Measurements from ENCODE around the gene ZNF575. TPM values are rescaled to one million over a fixed set of nuclear protein-coding genes. Genes with fewer than 3 reads are reported as not detected.

ZNF575 gene
- total and polyA plus RNA-seq, 4 donors, result 0.63 to 4.6 (median 1.6) TPM

- H3K9me3 ChIP-seq (ENCODE audit: control insufficient read depth, low read length), result no peaks in the 10 kb centered on the region
- H3K4me1 ChIP-seq (ENCODE audit: control insufficient read depth in 1 of 2, insufficient read depth in 2 of 2, low read length in 2 of 2), result no peaks in the 10 kb centered on the region
- H3K27me3 ChIP-seq (ENCODE audit: control insufficient read depth in 1 of 2, insufficient read depth in 2 of 2, low read length in 1 of 2), result no peaks in the 10 kb centered on the region
- peak; percentile 76 to 82 for DNase-seq
- ATAC-seq (ENCODE audit: low FRiP score), result peak; percentile 2
- peak overlapping the region; percentile 2 to 8 for H3K4me3 ChIP-seq (ENCODE audit: low read length in 2 of 2)
- H3K27ac ChIP-seq (ENCODE audit: low read depth in 1 of 2, low read length in 2 of 2), result peak overlapping the region; percentile 23 to 41
- intact Hi-C loops (cut with DNase I), result loop anchor here (2.0 to 10.0 kb wide), 3 partner anchors 64 to 135 kb away; partner anchors contain the start of genes IRGQ (in 1 of the 2) and ZNF576 (in 1 of the 2)
- WGBS, 2 donors, result 0% methylated on average over 16 of the region's 16 CpGs
- no peaks in the 10 kb centered on the region for H3K36me3 ChIP-seq (ENCODE audit: control insufficient read depth in 1 of 2, insufficient read depth in 2 of 2, low read length in 1 of 2)
Observed at GRCh38 chr19:43532571-43532961, 422 bp upstream of the ZNF575 start.

- H3K4me3 ChIP-seq (ENCODE audit: low read length in 2 of 2), result peak overlapping the region; percentile 2 to 54
- DNase-seq (peak; percentile 99 to 100), ATAC-seq (ENCODE audit: low FRiP score) (peak; percentile 93)
- H3K27ac ChIP-seq (ENCODE audit: low read depth in 1 of 2, low read length in 2 of 2), result peak overlapping the region in 1 of 2 donors; percentile 41
- no peaks in the 10 kb centered on the region for H3K27me3 ChIP-seq (ENCODE audit: control insufficient read depth in 1 of 2, insufficient read depth in 2 of 2, low read length in 1 of 2)
- no peaks in the 10 kb centered on the region for H3K36me3 ChIP-seq (ENCODE audit: control insufficient read depth in 1 of 2, insufficient read depth in 2 of 2, low read length in 1 of 2)
- no peaks in the 10 kb centered on the region for H3K9me3 ChIP-seq (ENCODE audit: control insufficient read depth, low read length)
- intact Hi-C loops (cut with DNase I), result loop anchor here (2.0 to 10.0 kb wide), 3 partner anchors 63 to 134 kb away; partner anchors contain the start of genes IRGQ (in 1 of the 2) and ZNF576 (in 1 of the 2)
- 0 to 1% methylated on average over 41 of the region's 41 CpGs for WGBS, 2 donors
- H3K4me1 ChIP-seq (ENCODE audit: control insufficient read depth in 1 of 2, insufficient read depth in 2 of 2, low read length in 2 of 2), result no peaks in the 10 kb centered on the region
Observed at GRCh38 chr19:43533546-43534304, 737 bp downstream of the ZNF575 start.

GRCh38 chr19:43534305-43534815 lies 1.4 kb downstream of the ZNF575 start:
- Histone ChIP-seq H3K4me1 (ENCODE audit: control insufficient read depth in 1 of 2, insufficient read depth in 2 of 2, low read length in 2 of 2) (no peaks in the 10 kb centered on the region), H3K27me3 (ENCODE audit: control insufficient read depth in 1 of 2, insufficient read depth in 2 of 2, low read length in 1 of 2) (no peaks in the 10 kb centered on the region), H3K27ac (ENCODE audit: low read depth in 1 of 2, low read length in 2 of 2) (peak overlapping the region; percentile 7 to 8), H3K36me3 (ENCODE audit: control insufficient read depth in 1 of 2, insufficient read depth in 2 of 2, low read length in 1 of 2) (no peaks in the 10 kb centered on the region), H3K9me3 (ENCODE audit: control insufficient read depth, low read length) (no peaks in the 10 kb centered on the region), H3K4me3 (ENCODE audit: low read length in 2 of 2) (no peak overlapping the region)
- WGBS, 2 donors, result 4 to 6% methylated on average over 17 of the region's 17 CpGs
- ATAC-seq (ENCODE audit: low FRiP score), result no peak
- intact Hi-C loops (cut with DNase I), result loop anchor here (5.0 to 10.0 kb wide), 2 partner anchors 130 to 133 kb away; no protein-coding TSS in a partner anchor
- DNase-seq, result no peak

- WGBS, 2 donors, result 35 to 44% methylated on average over 49 to 62 of the region's 62 CpGs
- Histone ChIP-seq H3K27me3 (ENCODE audit: control insufficient read depth in 1 of 2, insufficient read depth in 2 of 2, low read length in 1 of 2) (no peaks in the 10 kb centered on the region), H3K4me1 (ENCODE audit: control insufficient read depth in 1 of 2, insufficient read depth in 2 of 2, low read length in 2 of 2) (no peaks in the 10 kb centered on the region), H3K36me3 (ENCODE audit: control insufficient read depth in 1 of 2, insufficient read depth in 2 of 2, low read length in 1 of 2) (no peaks in the 10 kb centered on the region), H3K9me3 (ENCODE audit: control insufficient read depth, low read length) (no peaks in the 10 kb centered on the region), H3K27ac (ENCODE audit: low read depth in 1 of 2, low read length in 2 of 2) (peak overlapping the region; percentile 8 to 62), H3K4me3 (ENCODE audit: low read length in 2 of 2) (no peak overlapping the region)
- no peak for ATAC-seq (ENCODE audit: low FRiP score)
- intact Hi-C loops (cut with DNase I), result loop anchor here (5.0 to 10.0 kb wide), 4 partner anchors 57 to 132 kb away; no protein-coding TSS in a partner anchor
- DNase-seq, result peak; percentile 80 to 93
Observed at GRCh38 chr19:43534816-43535761, 2.1 kb downstream of the ZNF575 start.

GRCh38 chr19:43538922-43539321 lies 5.9 kb downstream of the ZNF575 start:
- no peak overlapping the region for H3K27ac ChIP-seq (ENCODE audit: low read depth in 1 of 2, low read length in 2 of 2)
- intact Hi-C loops (cut with DNase I), result loop anchor here (5.0 to 10.0 kb wide), 3 partner anchors 53 to 126 kb away; no protein-coding TSS in a partner anchor
- ATAC-seq (ENCODE audit: low FRiP score), result no peak
- H3K9me3 ChIP-seq (ENCODE audit: control insufficient read depth, low read length), result no peaks in the 10 kb centered on the region
- peaks cover 2 to 3% of the 10 kb centered on the region in 2 donors for H3K36me3 ChIP-seq (ENCODE audit: control insufficient read depth in 1 of 2, insufficient read depth in 2 of 2, low read length in 1 of 2)
- no peak for DNase-seq
- no peaks in the 10 kb centered on the region for H3K27me3 ChIP-seq (ENCODE audit: control insufficient read depth in 1 of 2, insufficient read depth in 2 of 2, low read length in 1 of 2)
- no peaks in the 10 kb centered on the region for H3K4me1 ChIP-seq (ENCODE audit: control insufficient read depth in 1 of 2, insufficient read depth in 2 of 2, low read length in 2 of 2)
- no peak overlapping the region for H3K4me3 ChIP-seq (ENCODE audit: low read length in 2 of 2)

DNA sequence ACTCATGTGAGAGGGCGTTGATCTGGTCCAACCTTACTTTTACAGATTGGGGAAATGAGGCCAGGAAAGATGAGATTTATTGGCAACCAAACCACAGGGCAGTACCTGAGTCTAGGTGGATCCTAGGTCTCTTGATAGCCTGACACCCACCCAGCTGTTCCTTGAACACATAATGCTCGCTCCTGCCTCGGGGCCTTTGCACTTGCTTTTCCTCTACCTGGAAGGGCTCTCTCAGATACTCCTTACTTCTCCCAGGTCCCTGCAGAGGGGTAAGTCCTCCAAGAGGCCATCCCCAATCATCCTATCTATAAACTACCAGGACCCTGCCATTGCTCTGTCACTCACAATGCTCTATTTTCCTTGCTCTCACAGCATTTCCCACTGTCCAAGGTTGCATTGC lies 7.4 kb downstream of the ZNF575 start:
- WGBS, 2 donors, result 97 to 98% methylated on average over 3 of the region's 3 CpGs
- peak in 1 of 2 donors; percentile 16 for DNase-seq
- Histone ChIP-seq H3K9me3 (ENCODE audit: control insufficient read depth, low read length) (no peaks in the 10 kb centered on the region), H3K36me3 (ENCODE audit: control insufficient read depth in 1 of 2, insufficient read depth in 2 of 2, low read length in 1 of 2) (peaks cover 3% of the 10 kb centered on the region in 2 donors), H3K4me1 (ENCODE audit: control insufficient read depth in 1 of 2, insufficient read depth in 2 of 2, low read length in 2 of 2) (no peaks in the 10 kb centered on the region), H3K27ac (ENCODE audit: low read depth in 1 of 2, low read length in 2 of 2) (no peak overlapping the region), H3K4me3 (ENCODE audit: low read length in 2 of 2) (no peak overlapping the region), H3K27me3 (ENCODE audit: control insufficient read depth in 1 of 2, insufficient read depth in 2 of 2, low read length in 1 of 2) (no peaks in the 10 kb centered on the region)
- no peak for ATAC-seq (ENCODE audit: low FRiP score)
- intact Hi-C loops (cut with DNase I), result no loop called here

DNA sequence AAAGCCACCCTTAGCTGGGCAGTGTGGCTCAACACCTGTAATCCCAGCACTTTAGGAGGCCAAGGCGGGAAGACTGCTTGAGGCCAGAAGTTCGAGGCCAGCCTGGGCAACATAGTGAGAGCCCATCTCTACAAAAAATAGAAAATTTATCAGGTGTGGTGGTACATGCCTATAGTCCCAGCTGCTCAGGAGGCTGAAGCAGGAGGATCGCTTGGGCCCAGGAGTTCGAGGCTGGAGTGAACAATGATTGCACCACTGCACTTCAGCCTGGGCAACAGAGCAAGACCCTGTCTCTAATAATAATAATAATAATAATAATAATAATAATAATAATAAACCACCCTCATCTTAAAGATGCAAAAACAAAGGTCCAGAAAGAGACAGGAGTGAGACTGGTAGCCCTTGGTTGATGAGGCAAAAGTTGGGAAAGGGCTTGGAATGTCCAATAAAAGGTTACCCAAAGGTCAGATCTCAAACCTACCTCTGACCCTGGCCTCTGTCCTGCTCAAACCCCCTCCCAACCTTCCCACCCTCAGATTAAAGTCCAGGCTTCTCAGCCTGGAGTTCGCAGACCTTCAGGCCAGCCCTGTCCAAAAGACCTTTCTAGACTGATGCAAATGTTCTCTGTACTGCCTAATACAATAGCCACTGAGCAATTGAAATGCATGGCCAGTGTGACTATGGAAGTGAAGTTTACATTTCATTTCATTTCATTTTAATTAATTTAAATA lies 9.1 kb downstream of the ZNF575 start:
- peaks cover 3 to 4% of the 10 kb centered on the region in 2 donors for H3K36me3 ChIP-seq (ENCODE audit: control insufficient read depth in 1 of 2, insufficient read depth in 2 of 2, low read length in 1 of 2)
- no peak overlapping the region for H3K27ac ChIP-seq (ENCODE audit: low read depth in 1 of 2, low read length in 2 of 2)
- no peaks in the 10 kb centered on the region for H3K27me3 ChIP-seq (ENCODE audit: control insufficient read depth in 1 of 2, insufficient read depth in 2 of 2, low read length in 1 of 2)
- intact Hi-C loops (cut with DNase I), result no loop called here
- H3K4me1 ChIP-seq (ENCODE audit: control insufficient read depth in 1 of 2, insufficient read depth in 2 of 2, low read length in 2 of 2), result no peaks in the 10 kb centered on the region
- DNase-seq, result no peak
- no peaks in the 10 kb centered on the region for H3K9me3 ChIP-seq (ENCODE audit: control insufficient read depth, low read length)
- WGBS, 2 donors, result 96 to 99% methylated on average over 5 of the region's 5 CpGs
- ATAC-seq (ENCODE audit: low FRiP score), result no peak
- no peak overlapping the region for H3K4me3 ChIP-seq (ENCODE audit: low read length in 2 of 2)

- Histone ChIP-seq H3K27ac (ENCODE audit: low read depth in 1 of 2, low read length in 2 of 2) (no peak overlapping the region), H3K27me3 (ENCODE audit: control insufficient read depth in 1 of 2, insufficient read depth in 2 of 2, low read length in 1 of 2) (no peaks in the 10 kb centered on the region), H3K9me3 (ENCODE audit: control insufficient read depth, low read length) (no peaks in the 10 kb centered on the region), H3K36me3 (ENCODE audit: control insufficient read depth in 1 of 2, insufficient read depth in 2 of 2, low read length in 1 of 2) (peaks cover 3 to 4% of the 10 kb centered on the region in 2 donors), H3K4me3 (ENCODE audit: low read length in 2 of 2) (no peak overlapping the region), H3K4me1 (ENCODE audit: control insufficient read depth in 1 of 2, insufficient read depth in 2 of 2, low read length in 2 of 2) (no peaks in the 10 kb centered on the region)
- DNase-seq, result no peak
- no peak for ATAC-seq (ENCODE audit: low FRiP score)
- WGBS, 2 donors, result 95 to 96% methylated on average over 9 of the region's 9 CpGs
- intact Hi-C loops (cut with DNase I), result no loop called here
Observed at GRCh38 chr19:43544077-43544476, 11.1 kb downstream of the ZNF575 start.
